Sigmoid colon (tissue), 7 donors: Measurements from ENCODE around the gene DUXB. TPM values are rescaled to one million over a fixed set of nuclear protein-coding genes. Genes with fewer than 3 reads are reported as not detected.

Source experiments
- DNase-seq: peaks from one replicate; pipeline ENCODE4 v3.0.0-alpha.2; 2019
- H3K27ac ChIP-seq, 4 donors: fragments of 200-600 bp; sonication (generic); one replicate each; pipeline ENCODE4 v1.5.1; 2016 to 2019; ENCODE audit warnings: mild to moderate bottlenecking in 1 of 4
- H3K27me3 ChIP-seq, 3 donors: fragments of 200-600 bp; sonication (generic); one replicate each; pipeline ENCODE4 v1.5.1; 2019; ENCODE audit warnings: mild to moderate bottlenecking in 1 of 3
- H3K36me3 ChIP-seq, 4 donors: fragments of 200-600 bp; sonication (generic); one replicate each; pipeline ENCODE4 v1.5.1; 2016 to 2019
- H3K4me1 ChIP-seq, 4 donors: fragments of 200-600 bp; sonication (generic); one replicate each; pipeline ENCODE4 v1.5.1; 2017 to 2019
- H3K4me3 ChIP-seq, 4 donors: fragments of 200-600 bp; sonication (generic); one replicate each; pipeline ENCODE4 v1.5.1; 2017 to 2019; ENCODE audit warnings: mild to moderate bottlenecking in 2 of 4, moderate library complexity in 1 of 4
- H3K9me3 ChIP-seq, 4 donors: fragments of 200-600 bp in 3 of 4; sonication (generic) in 3 of 4; one replicate each; pipeline versions ENCODE4 v1.5.1 to v1.6.1; 2013 to 2019
- EP300 ChIP-seq, 4 donors: sonication (generic); formaldehyde crosslinking; IDR thresholded peaks; one replicate each; pipeline ENCODE4 v1.6.1; 2017; ENCODE audit warnings: antibody characterized with exemption in 4 of 4
- POLR2A ChIP-seq, 2 donors: fragments of 450-650 bp; IDR thresholded peaks; one replicate each; pipeline ENCODE4 v1.6.1; 2016; ENCODE audit warnings: antibody characterized with exemption in 2 of 2, mild to moderate bottlenecking in 2 of 2, moderate library complexity in 2 of 2
- POLR2AphosphoS5 ChIP-seq, 4 donors: sonication (generic); formaldehyde crosslinking; IDR thresholded peaks; one replicate each; pipeline ENCODE4 v1.6.1; 2017; ENCODE audit warnings: antibody characterized with exemption in 4 of 4
- WGBS, 2 donors: extraction: QIAGEN DNeasy Blood & Tissue Kit; methylation state at CpG; one replicate each; pipeline ENCODE4 v1.1.7; 2013; 5-methylcytosine and 5-hydroxymethylcytosine counted together
- intact Hi-C: fragments of 100-400 bp; cut with DNase I; formaldehyde crosslinking; loops from one replicate; pipeline ENCODE4 v1.15.1; 2023
- polyA plus RNA-seq, 3 donors: library from polyadenylated mRNA; stranded (reverse); fragments of 200-250 nt; gene quantifications; one replicate each; pipeline ENCODE4 v1.2.3, GENCODE V29; 2013
- total RNA-seq, 4 donors: library from RNA; depleted of rRNA; stranded (reverse); fragments of >200 nt; gene quantifications; one replicate each; pipeline ENCODE4 v1.1.0, GENCODE V29; 2016
- TF ChIP-seq, protein P1 (sequence below), 4 experiments: fragments of 450-650 bp in 3 of 4; fragments of 200-600 bp in 1 of 4; IDR thresholded peaks; one replicate each; pipeline ENCODE4 v1.5.1; 2016 to 2019; ENCODE audit warnings: antibody characterized with exemption in 4 of 4, mild to moderate bottlenecking in 3 of 4, moderate library complexity in 2 of 4
- donor health status: healthy with polysubstance abuse.
- donor health status: Bipolar disorder and iron deficiency.
- donor health status: healthy.

The DUXB gene
- total and polyA plus RNA-seq, 7 donors: not detected

DNA sequence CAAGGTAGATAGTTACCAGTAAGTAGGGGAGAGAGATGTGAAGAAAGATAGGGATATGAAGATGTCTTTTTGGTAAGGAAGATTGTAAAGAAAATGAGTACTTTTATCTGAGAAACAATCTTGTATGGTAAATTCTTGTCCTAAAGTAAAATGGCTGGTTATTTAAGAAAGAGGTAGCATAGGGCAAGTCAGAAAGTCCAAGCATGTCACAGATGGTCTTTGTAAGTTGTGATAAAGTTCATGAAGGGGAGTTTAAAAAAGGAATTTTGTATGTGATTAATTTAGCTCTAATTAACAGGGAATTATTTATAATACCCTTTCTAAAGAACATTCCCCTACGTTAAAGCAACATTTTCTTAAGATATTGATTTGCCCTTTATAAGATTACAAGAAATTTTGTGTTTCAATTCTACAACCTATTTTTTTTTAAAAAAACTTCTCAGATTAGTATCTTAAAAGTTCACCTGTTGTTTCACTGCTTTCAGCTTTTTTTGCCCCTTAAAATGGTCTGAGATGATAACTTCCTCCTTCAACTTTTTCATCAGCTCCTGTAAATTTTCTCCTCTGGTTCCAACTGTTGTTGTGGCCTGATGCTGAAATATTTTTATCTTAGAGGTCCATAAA, 41.3 kb upstream of the DUXB start:
- no peak for DNase-seq
- WGBS, 2 donors: 32 to 40% methylated on average over 1 of the region's 1 CpG
- Histone ChIP-seq H3K9me3 (peaks cover 0 to 3% (median 0%) of the 10 kb centered on the region in 4 donors), H3K4me1 (no peaks in the 10 kb centered on the region), H3K27me3 (no peaks in the 10 kb centered on the region), H3K27ac (no peak overlapping the region), H3K4me3 (no peak overlapping the region), H3K36me3 (no peaks in the 10 kb centered on the region)
- TF ChIP-seq, protein P1, sequence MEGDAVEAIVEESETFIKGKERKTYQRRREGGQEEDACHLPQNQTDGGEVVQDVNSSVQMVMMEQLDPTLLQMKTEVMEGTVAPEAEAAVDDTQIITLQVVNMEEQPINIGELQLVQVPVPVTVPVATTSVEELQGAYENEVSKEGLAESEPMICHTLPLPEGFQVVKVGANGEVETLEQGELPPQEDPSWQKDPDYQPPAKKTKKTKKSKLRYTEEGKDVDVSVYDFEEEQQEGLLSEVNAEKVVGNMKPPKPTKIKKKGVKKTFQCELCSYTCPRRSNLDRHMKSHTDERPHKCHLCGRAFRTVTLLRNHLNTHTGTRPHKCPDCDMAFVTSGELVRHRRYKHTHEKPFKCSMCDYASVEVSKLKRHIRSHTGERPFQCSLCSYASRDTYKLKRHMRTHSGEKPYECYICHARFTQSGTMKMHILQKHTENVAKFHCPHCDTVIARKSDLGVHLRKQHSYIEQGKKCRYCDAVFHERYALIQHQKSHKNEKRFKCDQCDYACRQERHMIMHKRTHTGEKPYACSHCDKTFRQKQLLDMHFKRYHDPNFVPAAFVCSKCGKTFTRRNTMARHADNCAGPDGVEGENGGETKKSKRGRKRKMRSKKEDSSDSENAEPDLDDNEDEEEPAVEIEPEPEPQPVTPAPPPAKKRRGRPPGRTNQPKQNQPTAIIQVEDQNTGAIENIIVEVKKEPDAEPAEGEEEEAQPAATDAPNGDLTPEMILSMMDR (IDR thresholded peaks at IDR 0.05): no peak
- TF ChIP-seq EP300 (IDR thresholded peaks at IDR 0.05): no peak
- TF ChIP-seq POLR2A (IDR thresholded peaks at IDR 0.05): no peak
- no peak for TF ChIP-seq POLR2AphosphoS5 (IDR thresholded peaks at IDR 0.05)
- intact Hi-C loops: no loop called here

DNA sequence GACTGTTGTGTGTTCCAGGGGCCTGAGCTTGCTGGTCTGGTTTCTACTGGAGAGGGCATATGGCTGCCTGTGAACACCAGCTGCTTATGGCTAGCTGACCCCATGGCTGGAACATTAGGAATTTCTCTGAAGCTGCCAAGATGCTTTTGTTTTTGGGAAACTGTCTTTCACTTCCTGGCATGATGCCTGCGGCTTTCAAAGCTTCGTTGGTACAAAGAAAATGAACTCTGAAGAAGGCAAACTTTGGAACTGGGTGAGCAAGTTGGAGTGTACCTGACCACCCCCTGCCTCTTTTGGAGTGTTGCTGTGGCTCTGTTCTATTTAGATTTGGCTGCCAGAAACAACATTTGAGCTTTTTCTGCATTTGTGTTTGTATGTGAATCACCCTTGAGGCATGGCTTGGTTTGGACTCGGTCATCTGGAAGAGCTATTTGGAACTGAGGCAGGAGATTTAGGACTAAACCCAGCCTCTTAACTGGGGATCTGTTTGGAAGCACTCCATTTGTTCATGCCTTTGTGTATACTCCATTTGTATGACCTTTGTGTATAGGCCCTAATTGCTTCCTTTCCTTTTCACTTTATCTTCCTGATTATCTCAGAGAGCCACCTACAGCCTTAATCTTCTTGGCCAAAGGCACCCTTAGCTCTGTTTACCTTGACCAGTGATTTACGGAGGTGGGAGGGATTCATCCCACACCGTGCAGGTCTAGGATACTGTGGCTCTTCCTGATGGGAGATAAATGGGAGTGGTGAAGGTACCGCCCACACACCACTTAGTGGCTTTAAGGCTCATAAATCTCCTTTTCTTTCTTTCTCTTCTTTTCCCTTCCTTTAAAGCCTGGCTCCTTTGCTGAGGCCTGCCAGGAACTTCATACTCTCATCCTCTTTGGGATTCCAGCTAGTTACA, 32.3 kb upstream of the DUXB start:
- Histone ChIP-seq H3K27me3 (no peaks in the 10 kb centered on the region), H3K9me3 (no peaks in the 10 kb centered on the region), H3K36me3 (no peaks in the 10 kb centered on the region), H3K4me1 (peaks cover 0 to 23% (median 20%) of the 10 kb centered on the region in 4 donors), H3K27ac (peak overlapping the region; percentile 54 to 76 (median 65)), H3K4me3 (no peak overlapping the region)
- TF ChIP-seq EP300 (IDR thresholded peaks at IDR 0.05) (no peak), POLR2AphosphoS5 (IDR thresholded peaks at IDR 0.05) (peak in 1 of 4 donors; percentile 14), POLR2A (IDR thresholded peaks at IDR 0.05) (no peak)
- TF ChIP-seq, protein P1 (IDR thresholded peaks at IDR 0.05): no peak
- intact Hi-C loops: no loop called here
- WGBS, 2 donors: 46 to 54% methylated on average over 6 of the region's 6 CpGs
- DNase-seq: no peak

DNA sequence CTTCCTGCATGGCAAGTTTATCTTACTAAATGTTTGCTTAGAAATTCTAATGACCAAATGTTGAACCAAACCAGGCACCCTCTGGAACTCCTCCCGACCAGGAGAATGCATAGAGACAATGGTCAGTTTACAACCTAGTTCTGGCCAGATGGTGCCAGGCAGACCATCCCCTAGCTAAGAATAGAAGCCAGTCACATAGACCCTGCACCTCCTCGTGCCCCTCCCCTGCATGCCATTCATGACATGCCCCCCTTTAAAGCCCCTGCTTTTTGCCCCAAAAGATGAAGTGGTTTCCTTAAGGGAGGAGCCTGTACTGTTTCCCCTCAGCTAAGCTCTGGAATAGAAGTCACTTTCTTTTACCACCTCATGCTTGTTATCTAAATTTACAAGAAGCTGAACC, 31.6 kb upstream of the DUXB start:
- intact Hi-C loops: no loop called here
- H3K27ac ChIP-seq: peak overlapping the region; percentile 54 to 76 (median 65)
- no peaks in the 10 kb centered on the region for H3K36me3 ChIP-seq
- 33 to 38% methylated on average over 2 of the region's 2 CpGs for WGBS, 2 donors
- H3K4me3 ChIP-seq: no peak overlapping the region
- H3K27me3 ChIP-seq: no peaks in the 10 kb centered on the region
- H3K4me1 ChIP-seq: peaks cover 0 to 23% (median 20%) of the 10 kb centered on the region in 4 donors
- DNase-seq: no peak
- TF ChIP-seq, protein P1 (IDR thresholded peaks at IDR 0.05): no peak
- TF ChIP-seq POLR2AphosphoS5 (IDR thresholded peaks at IDR 0.05) (no peak), POLR2A (IDR thresholded peaks at IDR 0.05) (no peak), EP300 (IDR thresholded peaks at IDR 0.05) (no peak)
- H3K9me3 ChIP-seq: no peaks in the 10 kb centered on the region

DNA sequence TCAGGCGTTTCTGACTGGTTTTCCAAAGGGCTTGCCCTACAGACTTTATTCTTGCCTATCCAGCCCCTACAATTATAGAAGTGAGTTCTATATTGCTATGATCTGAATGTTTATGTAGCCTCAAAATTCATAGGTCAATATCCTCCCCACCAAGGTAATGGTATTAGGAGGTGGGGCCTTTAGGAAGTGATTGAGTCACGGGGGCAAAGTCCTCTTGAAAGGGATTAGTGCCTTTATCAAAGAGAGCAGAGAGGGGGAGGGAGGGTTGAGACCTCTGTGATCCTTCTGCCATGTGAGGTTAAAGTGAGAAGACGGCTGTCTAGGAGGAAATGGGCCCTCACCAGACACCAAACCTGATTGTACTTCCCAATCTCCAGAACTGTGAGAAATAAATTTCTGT, 26.0 kb upstream of the DUXB start:
- intact Hi-C loops: no loop called here
- Histone ChIP-seq H3K27ac (no peak overlapping the region), H3K9me3 (no peaks in the 10 kb centered on the region), H3K4me3 (no peak overlapping the region), H3K27me3 (no peaks in the 10 kb centered on the region), H3K36me3 (no peaks in the 10 kb centered on the region), H3K4me1 (no peaks in the 10 kb centered on the region)
- TF ChIP-seq EP300 (IDR thresholded peaks at IDR 0.05) (no peak), POLR2AphosphoS5 (IDR thresholded peaks at IDR 0.05) (no peak), POLR2A (IDR thresholded peaks at IDR 0.05) (no peak)
- TF ChIP-seq, protein P1 (IDR thresholded peaks at IDR 0.05): no peak
- no peak for DNase-seq
- 16 to 52% methylated on average over 3 of the region's 3 CpGs for WGBS, 2 donors
